GM21619 (cell line): ENCODE data around the gene NFATC2IP.
"Not testable (repeated sequence)": the region's sequence is repeated elsewhere in the genome, so short reads cannot be mapped to it uniquely, and the experiment has no call there.

ENCODE experiments used
- ATAC-seq: cut with Tn5 transposase; IDR thresholded peaks from one replicate; pipeline ENCODE4 v1.9.1; 2021; ENCODE audit not compliant: unreplicated experiment

Gene NFATC2IP

GRCh38 chr16:28925386-28926228, 25.1 kb upstream of the NFATC2IP start:
- peak; percentile 31 for ATAC-seq

- ATAC-seq = not testable (repeated sequence)
Observed at GRCh38 chr16:28926284-28926683, 24.5 kb upstream of the NFATC2IP start.

DNA sequence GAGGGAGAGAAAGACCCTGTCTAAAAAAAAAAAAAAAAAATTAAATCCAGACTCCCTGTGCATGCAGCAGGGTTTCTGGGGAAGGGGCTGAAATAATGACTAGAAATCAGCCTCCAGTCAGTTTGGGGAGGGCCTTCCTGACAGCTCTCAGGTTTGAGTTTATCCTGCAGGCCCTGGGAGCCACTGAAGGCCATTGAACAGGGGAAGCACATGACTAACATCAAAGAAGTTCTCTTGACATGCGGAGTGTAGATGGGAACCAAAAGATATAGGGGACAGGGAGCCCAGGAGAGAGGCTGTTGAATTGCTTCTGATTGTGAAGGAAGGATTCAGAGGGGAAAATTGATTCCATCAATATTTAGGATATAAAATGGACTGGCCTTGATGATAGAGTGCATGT, 22.9 kb upstream of the NFATC2IP start:
- no peak for ATAC-seq

- no peak for ATAC-seq
Observed at GRCh38 chr16:28930203-28930602, 20.5 kb upstream of the NFATC2IP start.

DNA sequence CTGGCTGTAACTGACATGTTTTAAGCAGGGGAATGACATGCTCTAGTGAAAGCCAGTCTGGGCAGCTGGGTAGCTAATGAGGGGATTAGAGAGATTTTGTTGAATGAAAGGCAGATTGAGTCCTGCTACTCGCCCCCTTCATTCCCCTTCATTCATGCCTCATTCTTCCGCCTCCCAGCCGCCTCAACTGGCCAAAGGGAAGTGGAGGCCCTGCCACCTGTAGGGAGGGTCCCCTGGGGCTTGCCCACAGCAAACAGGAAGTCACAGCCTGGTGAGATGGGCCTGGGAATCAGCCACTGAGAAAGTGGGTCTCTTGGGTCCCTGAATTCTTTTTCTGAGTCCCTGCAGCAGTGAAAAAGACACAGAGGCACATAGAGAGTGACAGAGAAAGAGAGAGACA, 20.1 kb upstream of the NFATC2IP start:
- ATAC-seq = peak; percentile 57

DNA sequence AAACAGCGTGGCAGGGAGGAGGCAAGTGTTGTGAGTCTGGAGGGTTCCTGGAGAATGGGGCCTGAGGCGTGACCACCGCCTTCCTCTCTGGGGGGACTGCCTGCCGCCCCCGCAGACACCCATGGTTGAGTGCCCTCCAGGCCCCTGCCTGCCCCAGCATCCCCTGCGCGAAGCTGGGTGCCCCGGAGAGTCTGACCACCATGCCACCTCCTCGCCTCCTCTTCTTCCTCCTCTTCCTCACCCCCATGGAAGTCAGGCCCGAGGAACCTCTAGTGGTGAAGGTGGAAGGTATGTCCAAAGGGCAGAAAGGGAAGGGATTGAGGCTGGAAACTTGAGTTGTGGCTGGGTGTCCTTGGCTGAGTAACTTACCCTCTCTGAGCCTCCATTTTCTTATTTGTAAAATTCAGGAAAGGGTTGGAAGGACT, 18.9 kb upstream of the NFATC2IP start, which contains the start of gene CD19:
Gene CD19 (plus strand): TSS at position 171 of the 425 bp plus-strand sequence. CDS start 30 bp downstream, at position 201.
- no peak for ATAC-seq

- ATAC-seq = no peak
Observed at GRCh38 chr16:28932339-28933141, 18.2 kb upstream of the NFATC2IP start.

DNA sequence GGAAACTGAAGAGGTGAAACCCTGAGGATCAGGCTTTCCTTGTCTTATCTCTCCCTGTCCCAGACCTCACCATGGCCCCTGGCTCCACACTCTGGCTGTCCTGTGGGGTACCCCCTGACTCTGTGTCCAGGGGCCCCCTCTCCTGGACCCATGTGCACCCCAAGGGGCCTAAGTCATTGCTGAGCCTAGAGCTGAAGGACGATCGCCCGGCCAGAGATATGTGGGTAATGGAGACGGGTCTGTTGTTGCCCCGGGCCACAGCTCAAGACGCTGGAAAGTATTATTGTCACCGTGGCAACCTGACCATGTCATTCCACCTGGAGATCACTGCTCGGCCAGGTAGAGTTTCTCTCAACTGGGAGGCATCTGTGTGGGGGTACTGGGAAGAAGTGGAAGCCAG, 17.6 kb upstream of the NFATC2IP start:
- ATAC-seq = no peak

GRCh38 chr16:28935346-28935745, 15.4 kb upstream of the NFATC2IP start:
- no peak for ATAC-seq

GRCh38 chr16:28935924-28936783, 14.6 kb upstream of the NFATC2IP start:
- ATAC-seq = no peak

DNA sequence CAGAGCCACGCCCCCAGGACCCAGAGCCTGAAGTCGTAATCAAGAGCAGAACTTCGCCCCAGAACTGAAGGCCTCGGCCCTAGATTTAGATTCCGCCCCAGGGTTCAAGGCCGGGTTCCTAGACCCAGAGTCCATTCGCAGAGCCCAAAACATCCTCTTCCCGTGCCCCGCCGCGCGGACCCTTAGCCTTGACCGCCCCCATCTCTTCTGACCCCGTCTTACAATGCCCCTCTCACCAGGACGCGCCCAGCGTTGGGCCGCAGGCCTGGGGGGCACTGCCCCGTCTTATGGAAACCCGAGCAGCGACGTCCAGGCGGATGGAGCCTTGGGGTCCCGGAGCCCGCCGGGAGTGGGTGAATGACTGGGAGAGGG, 14.0 kb upstream of the NFATC2IP start:
- no peak for ATAC-seq

DNA sequence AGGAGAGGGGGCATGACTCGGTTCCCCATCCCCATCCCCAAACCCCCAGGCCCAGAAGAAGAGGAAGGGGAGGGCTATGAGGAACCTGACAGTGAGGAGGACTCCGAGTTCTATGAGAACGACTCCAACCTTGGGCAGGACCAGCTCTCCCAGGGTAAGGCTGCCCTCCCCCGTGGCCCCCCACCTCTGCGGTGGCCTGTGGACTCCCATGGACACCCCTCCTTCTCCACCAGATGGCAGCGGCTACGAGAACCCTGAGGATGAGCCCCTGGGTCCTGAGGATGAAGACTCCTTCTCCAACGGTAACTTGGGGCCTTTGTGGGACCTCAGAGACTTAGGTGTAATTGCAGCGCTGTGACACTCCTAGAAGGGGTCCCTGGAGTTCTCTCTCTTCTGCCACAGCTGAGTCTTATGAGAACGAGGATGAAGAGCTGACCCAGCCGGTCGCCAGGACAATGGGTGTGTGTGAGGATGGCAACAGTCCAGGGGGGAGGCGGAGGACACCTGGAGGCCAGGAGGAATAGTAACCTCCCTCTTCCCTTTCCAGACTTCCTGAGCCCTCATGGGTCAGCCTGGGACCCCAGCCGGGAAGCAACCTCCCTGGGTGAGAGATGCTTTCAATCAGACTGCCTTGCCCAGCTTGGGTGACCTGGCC, 13.4 kb upstream of the NFATC2IP start:
- no peak for ATAC-seq

- no peak for ATAC-seq
Observed at GRCh38 chr16:28938721-28939120, 12.0 kb upstream of the NFATC2IP start.

DNA sequence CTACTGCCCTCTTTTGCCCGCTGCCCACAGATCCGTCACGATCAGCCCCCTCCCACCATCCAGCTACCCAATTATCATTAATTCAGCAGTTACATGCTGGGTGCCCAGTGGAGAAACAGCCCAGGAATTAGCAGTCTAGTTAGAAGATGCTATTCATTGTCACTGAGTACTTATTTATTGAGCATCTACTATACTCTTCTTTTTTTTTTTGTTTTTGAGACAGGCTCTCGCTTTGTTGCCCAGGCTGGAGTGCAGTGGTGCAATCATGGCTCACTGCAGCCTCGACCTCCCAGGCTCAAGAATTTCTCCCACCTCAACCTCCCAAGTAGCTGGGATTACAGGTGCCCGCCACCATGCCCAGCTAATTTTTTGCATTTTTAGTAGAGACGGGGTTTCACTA, 10.9 kb upstream of the NFATC2IP start:
- not testable (repeated sequence) for ATAC-seq

DNA sequence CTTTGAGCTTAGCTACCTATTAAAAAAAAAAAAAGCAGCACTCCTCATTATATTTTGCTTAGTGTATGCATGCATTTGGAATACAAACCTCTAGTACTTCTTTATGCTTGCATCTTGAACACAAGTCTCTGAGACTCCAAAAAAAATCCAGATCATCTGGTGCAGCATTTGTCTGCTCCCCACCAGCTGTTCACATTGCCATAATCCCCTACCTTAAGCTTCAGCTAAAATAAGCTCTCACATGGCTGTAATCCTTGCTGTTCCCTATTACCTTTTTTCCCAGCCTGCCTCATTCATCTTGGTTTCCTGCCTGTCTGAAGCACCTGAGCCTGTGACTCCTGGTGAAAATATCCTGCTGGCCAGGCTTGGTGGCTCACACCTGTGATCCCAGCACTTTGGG, 7.5 kb upstream of the NFATC2IP start:
- no peak for ATAC-seq

- ATAC-seq = no peak
Observed at GRCh38 chr16:28946681-28947080, 4.1 kb upstream of the NFATC2IP start.

DNA sequence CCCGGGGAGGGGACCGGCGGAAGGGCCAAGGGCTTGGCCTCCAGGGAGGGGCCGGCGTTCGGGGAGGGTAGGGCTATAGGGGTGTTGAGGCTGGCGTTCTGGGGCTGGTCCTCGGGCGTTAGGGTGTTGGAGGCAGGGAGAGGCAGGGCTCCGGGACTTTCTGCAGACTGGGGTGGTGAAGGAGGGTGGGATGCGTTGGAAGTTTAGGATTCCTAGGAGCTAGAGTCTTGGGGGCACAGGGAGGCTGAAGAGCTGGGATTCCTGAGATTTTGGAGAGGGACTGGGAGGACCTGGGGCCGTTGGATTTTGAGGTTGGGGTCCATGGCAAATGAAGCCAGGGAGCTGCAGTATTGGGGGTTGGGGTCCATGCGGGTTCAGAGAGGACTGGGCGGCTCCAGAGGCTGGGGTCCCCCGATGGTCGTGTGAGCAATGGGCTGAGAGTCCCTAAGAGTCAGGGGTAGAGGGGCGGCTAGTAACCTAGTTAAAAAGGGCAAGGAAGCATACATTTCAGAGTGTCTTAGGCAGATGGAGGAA, 740 bp downstream of the NFATC2IP start:
- no peak for ATAC-seq

GRCh38 chr16:28958216-28958615, 7.5 kb downstream of the NFATC2IP start:
- ATAC-seq = no peak

- no peak for ATAC-seq
Observed at GRCh38 chr16:28958836-28959235, 8.1 kb downstream of the NFATC2IP start.

DNA sequence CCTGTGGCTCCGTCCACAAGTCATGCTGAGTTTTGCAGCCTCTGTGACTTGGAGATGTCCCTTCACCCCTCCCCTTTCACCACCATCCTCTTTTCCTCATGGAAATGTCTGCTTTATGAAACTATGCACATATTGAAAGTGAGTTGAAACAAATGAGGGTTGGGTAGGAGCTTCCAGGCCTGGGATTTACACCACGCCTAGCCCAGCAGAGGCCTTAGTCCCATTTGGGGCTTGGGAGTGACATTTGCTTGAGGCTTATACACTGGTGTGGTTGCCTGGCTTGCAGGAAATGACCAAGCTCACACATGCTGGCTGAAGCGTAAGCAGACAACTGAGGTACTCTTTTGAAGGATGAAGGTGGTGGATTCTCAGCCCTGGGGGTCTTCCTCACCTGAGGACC, 13.3 kb downstream of the NFATC2IP start:
- no peak for ATAC-seq
